GM19452 (cell line): ENCODE measurements around the gene ZSCAN12.

Source experiments
- ATAC-seq: cut with Tn5 transposase; IDR thresholded peaks from one replicate; pipeline ENCODE4 v1.9.1; 2021; ENCODE audit not compliant: unreplicated experiment

The ZSCAN12 gene

DNA sequence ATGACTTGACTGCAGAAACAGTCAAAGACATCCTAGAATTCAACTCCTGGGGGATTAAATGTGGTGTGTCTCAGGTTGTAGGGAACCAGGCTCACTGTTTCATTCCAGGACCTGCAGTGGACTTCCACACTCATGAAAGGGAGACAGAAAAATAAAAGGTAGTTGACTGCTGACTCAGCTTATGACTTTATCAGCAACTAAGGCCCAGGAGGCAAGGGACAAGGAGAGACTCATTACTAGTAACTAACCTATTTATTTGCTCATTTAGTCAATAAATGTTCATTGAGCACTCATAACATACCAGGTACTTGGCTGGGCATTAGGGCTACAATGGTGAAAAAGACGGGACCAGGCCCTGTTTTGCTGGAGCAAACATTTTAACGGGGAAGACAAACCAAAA is 66.5 kb downstream of the ZSCAN12 start:
- ATAC-seq = no peak

DNA sequence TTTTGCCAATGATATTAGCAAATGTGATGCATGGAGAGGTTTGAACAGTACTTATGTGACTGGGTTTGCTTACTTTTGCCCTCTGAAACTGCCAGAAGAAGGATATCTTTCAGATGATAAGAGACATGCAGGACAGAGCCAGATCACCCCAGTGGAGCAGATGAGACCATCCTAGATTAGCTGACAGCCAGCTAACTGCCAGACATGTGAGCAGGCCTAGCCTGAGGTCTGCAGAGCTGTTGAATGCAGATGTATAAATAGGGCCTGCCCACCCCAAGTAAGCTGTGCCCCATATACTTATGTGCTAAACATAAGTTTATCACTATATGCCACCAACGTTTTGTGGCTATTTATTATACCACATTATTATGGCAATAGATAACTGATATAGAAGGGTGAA is 69.5 kb downstream of the ZSCAN12 start:
- no peak for ATAC-seq
